Left kidney (tissue), 2 donors: Measurements from ENCODE around the gene PROX1. TPM values are rescaled to one million over a fixed set of nuclear protein-coding genes. Genes with fewer than 3 reads are reported as not detected.
"Not testable (repeated sequence)": the region's sequence is repeated elsewhere in the genome, so short reads cannot be mapped to it uniquely, and the experiment has no call there.

ENCODE experiments used
- DNase-seq: peaks from one replicate; pipeline ENCODE4 v3.0.0-alpha.2; 2013
- polyA plus RNA-seq: library from polyadenylated mRNA; unstranded; fragments of 120-200 nt; gene quantifications from one replicate; pipeline ENCODE4 v1.2.1, GENCODE V29; 2013; ENCODE audit not compliant: insufficient read length

PROX1 gene
- polyA plus RNA-seq, 1 donor, result 8.5 TPM

GRCh38 chr1:214072426-214073157 lies 84.8 kb downstream of the PROX1 start:
- no peak for DNase-seq

- no peak for DNase-seq
Measured at GRCh38 chr1:214074477-214074876, 86.7 kb downstream of the PROX1 start.

GRCh38 chr1:214075305-214075998 lies 87.7 kb downstream of the PROX1 start:
- no peak for DNase-seq

DNA sequence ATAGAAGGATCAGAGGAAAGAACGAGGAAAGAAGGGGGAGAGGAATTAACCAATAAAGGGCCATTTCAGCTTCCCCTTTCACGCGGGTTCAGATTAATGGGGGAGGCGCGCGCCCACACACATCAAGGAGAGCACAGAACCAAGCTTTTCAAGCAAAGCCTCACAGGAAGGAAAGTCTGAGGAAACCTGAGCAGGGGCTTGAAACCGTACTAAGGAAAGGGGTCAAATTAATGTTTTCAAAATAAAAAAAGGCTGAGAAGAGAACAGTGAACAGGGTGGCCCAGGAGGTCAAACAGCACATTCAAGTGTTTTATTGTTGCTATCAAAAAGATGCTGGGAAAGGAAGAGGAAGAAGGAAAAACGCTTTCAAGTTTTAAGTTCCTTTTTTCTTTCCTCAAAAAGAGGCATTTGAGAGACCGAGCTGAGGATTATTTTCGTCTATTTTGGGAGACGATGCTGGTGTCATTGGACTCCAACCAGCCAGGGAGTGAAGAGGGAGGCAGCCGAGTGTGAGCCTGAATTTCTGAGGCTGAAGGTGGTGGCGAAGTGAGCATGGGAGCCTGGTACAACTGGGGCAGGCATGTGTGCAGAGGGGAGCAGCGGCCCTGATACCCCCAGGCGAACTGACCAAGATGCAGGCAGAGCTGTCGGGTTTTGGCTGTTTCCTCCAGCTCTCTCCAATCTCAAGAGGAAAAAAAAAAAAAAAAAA lies 88.4 kb downstream of the PROX1 start:
- no peak for DNase-seq

GRCh38 chr1:214076708-214077065 lies 88.9 kb downstream of the PROX1 start:
- DNase-seq, result no peak

DNA sequence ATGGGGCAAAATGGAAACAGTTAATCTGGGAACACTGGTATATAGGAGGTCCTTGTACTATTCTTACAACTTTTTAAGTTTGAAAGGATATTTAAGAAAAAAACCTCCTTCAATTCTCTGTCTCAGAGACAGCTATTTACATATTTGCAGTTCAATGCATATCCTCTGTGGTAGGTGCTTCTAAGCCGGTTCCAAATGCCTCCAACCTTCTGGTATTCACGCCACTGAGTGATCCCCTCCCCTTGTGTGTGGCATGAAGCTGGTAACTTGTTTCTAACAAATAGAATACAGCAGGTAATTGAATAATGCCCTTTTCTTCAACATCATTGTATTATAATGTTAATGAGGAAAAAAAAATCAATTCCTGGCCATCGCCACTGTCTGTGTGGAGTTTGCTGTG lies 91.2 kb downstream of the PROX1 start:
- DNase-seq, result no peak

- no peak for DNase-seq
Measured at GRCh38 chr1:214085325-214085724, 97.6 kb downstream of the PROX1 start.

DNA sequence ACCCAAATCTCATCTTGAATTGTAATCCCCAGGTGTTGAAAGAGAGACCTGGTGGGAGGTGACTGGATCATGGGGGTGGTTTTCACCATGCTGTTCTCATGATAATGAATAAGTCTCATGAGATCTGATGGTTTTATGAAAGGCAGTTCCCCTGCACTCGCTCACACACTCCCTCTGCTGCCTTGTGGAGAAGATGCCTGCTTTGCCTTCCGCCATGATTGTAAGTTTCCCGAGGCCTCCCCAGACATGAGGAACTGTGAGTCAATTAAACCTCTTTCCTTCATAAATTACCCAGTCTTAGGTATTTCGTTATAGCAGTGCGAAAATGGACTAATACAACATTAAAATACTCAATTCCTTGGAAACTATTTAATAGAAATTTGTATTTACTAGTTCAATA lies 99.2 kb downstream of the PROX1 start:
- no peak for DNase-seq

DNA sequence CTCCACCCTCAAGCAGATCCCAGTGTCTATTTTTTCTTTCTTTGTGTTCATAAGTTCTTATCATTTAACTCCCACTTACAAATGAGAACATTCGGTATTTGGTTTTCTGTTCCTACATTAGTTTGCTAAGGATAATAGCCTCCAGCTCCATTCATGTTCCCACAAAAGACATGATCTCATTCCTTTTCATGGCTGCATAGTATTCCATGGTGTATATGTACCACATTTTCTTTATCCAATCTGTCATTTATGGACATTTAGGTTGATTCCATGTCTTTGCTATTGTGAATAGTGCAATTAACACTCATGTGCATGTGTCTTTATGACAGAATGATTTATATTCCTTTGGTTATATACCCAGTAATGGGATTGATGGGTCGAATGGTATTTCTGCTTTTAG lies 101.2 kb downstream of the PROX1 start:
- not testable (repeated sequence) for DNase-seq
